ENCODE data around the gene TPM4. TPM values are rescaled to one million over a fixed set of nuclear protein-coding genes. Genes with fewer than 3 reads are reported as not detected.

TPM4 gene
- total and polyA plus RNA-seq, 8 donors = 167 to 609 (median 351) TPM

GRCh38 chr19:16030964-16031871 lies 45.1 kb upstream of the TPM4 start:
- no peaks in the 10 kb centered on the region for H3K27me3 ChIP-seq
- H3K4me3 ChIP-seq = no peak overlapping the region
- no peaks in the 10 kb centered on the region for H3K9me3 ChIP-seq
- H3K4me1 ChIP-seq = no peaks in the 10 kb centered on the region
- DNase-seq = peak in 1 of 2 donors; percentile 1
- no peak overlapping the region for H3K27ac ChIP-seq
- intact Hi-C loops (cut with DNase I; ENCODE audit: low total_unique reads) = no loop called here
- H3K36me3 ChIP-seq = no peaks in the 10 kb centered on the region
- WGBS, 5 donors = 86 to 93% (median 89%) methylated on average over 12 to 13 of the region's 13 CpGs
- no peak for TF ChIP-seq CTCF (IDR thresholded peaks at IDR 0.05)
- no peak for TF ChIP-seq EP300 (IDR thresholded peaks at IDR 0.05)
- no peak for TF ChIP-seq POLR2A (IDR thresholded peaks at IDR 0.05)
- TF ChIP-seq POLR2AphosphoS5 (IDR thresholded peaks at IDR 0.05) = no peak

- Histone ChIP-seq H3K27me3 (no peaks in the 10 kb centered on the region), H3K9me3 (no peaks in the 10 kb centered on the region), H3K4me3 (no peak overlapping the region), H3K4me1 (no peaks in the 10 kb centered on the region), H3K27ac (no peak overlapping the region), H3K36me3 (no peaks in the 10 kb centered on the region)
- intact Hi-C loops (cut with DNase I; ENCODE audit: low total_unique reads) = no loop called here
- WGBS, 5 donors = 94 to 100% (median 94%) methylated on average over 5 to 8 of the region's 8 CpGs
- no peak for DNase-seq
- TF ChIP-seq CTCF (IDR thresholded peaks at IDR 0.05) (no peak), EP300 (IDR thresholded peaks at IDR 0.05) (no peak), POLR2A (IDR thresholded peaks at IDR 0.05) (no peak), POLR2AphosphoS5 (IDR thresholded peaks at IDR 0.05) (no peak)
These were observed 44.5 kb upstream of the TPM4 start for GRCh38 chr19:16031872-16032200.

- peak in 1 of 2 donors; percentile 16 for DNase-seq
- Histone ChIP-seq H3K27me3 (no peaks in the 10 kb centered on the region), H3K4me1 (no peaks in the 10 kb centered on the region), H3K36me3 (no peaks in the 10 kb centered on the region), H3K4me3 (no peak overlapping the region), H3K27ac (no peak overlapping the region), H3K9me3 (no peaks in the 10 kb centered on the region)
- intact Hi-C loops (cut with DNase I; ENCODE audit: low total_unique reads) = no loop called here
- 95 to 100% (median 99%) methylated on average over 3 of the region's 3 CpGs for WGBS, 5 donors
- TF ChIP-seq POLR2AphosphoS5 (IDR thresholded peaks at IDR 0.05) (no peak), POLR2A (IDR thresholded peaks at IDR 0.05) (no peak), EP300 (IDR thresholded peaks at IDR 0.05) (no peak)
These were observed 43.7 kb upstream of the TPM4 start for GRCh38 chr19:16032509-16033135.

- no peak overlapping the region for H3K27ac ChIP-seq
- no peaks in the 10 kb centered on the region for H3K27me3 ChIP-seq
- H3K36me3 ChIP-seq = no peaks in the 10 kb centered on the region
- TF ChIP-seq POLR2A (IDR thresholded peaks at IDR 0.05) (no peak), EP300 (IDR thresholded peaks at IDR 0.05) (no peak), POLR2AphosphoS5 (IDR thresholded peaks at IDR 0.05) (no peak), CTCF (IDR thresholded peaks at IDR 0.05) (no peak)
- H3K9me3 ChIP-seq = no peaks in the 10 kb centered on the region
- peak in 1 of 2 donors; percentile 1 for DNase-seq
- H3K4me3 ChIP-seq = no peak overlapping the region
- intact Hi-C loops (cut with DNase I; ENCODE audit: low total_unique reads) = no loop called here
- H3K4me1 ChIP-seq = no peaks in the 10 kb centered on the region
- 86 to 100% (median 93%) methylated on average over 1 to 3 of the region's 3 CpGs for WGBS, 5 donors
These were observed 43.2 kb upstream of the TPM4 start for GRCh38 chr19:16033136-16033530.
